ENCODE results near the gene FAM240A.

DNA sequence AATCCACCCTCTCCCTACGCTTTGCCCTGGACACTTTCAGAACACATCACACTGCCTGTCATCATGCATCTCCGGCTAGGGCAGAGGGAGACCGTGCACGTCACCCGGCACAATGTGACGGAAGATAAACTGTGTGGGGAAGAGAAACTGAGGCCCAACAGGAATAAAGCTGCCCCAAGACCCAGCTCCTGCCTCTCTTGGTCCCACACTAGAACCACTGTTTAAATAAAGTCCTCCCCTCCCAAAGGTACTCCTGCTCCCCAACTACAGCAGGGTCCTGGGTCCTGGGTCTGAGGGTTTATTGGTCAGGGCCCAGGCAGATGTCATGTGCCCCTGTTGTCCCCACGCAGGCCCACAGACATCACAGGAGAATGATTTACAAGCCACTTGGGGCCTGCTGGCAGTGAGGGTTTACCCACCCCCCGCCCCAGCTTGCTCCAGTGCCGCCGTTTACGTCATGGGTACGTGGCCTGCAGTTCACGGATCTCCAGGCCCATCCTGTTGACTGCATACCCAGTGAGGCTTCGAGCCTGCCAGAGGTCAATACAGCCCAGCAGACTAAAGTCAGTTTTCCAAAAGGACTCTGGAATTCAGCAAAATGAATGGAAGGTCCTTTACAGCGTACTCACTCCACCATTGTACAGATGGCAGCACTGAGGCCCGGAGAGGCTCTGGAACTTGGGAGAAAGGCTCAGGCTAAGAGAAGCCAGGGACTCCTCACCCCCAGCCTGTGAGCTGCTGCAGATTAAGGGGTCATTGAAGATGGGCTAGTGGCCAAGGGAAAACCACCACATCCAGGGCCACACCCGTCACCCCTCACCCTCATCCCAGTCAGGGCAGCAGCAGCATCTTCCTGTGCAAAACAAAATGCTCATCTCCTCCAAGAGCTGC is 57.9 kb downstream of the FAM240A start:
- TF ChIP-seq, protein P1, sequence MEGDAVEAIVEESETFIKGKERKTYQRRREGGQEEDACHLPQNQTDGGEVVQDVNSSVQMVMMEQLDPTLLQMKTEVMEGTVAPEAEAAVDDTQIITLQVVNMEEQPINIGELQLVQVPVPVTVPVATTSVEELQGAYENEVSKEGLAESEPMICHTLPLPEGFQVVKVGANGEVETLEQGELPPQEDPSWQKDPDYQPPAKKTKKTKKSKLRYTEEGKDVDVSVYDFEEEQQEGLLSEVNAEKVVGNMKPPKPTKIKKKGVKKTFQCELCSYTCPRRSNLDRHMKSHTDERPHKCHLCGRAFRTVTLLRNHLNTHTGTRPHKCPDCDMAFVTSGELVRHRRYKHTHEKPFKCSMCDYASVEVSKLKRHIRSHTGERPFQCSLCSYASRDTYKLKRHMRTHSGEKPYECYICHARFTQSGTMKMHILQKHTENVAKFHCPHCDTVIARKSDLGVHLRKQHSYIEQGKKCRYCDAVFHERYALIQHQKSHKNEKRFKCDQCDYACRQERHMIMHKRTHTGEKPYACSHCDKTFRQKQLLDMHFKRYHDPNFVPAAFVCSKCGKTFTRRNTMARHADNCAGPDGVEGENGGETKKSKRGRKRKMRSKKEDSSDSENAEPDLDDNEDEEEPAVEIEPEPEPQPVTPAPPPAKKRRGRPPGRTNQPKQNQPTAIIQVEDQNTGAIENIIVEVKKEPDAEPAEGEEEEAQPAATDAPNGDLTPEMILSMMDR (IDR thresholded peaks at IDR 0.05): no peak
- TF ChIP-seq POLR2A (IDR thresholded peaks at IDR 0.05): no peak
- no peak for TF ChIP-seq EP300 (IDR thresholded peaks at IDR 0.05)

All from tibial nerve (tissue), 4 donors.